Mucosa of descending colon (tissue), 3 donors: Measurements from ENCODE around the gene SIGLEC9. TPM values are rescaled to one million over a fixed set of nuclear protein-coding genes. Genes with fewer than 3 reads are reported as not detected.

Source experiments
- ATAC-seq: fragments of 200-7000 bp; cut with Tn5 transposase; one replicate; pipeline ENCODE4 v1.9.1; 2020; ENCODE audit warnings: mild to moderate bottlenecking, moderate library complexity
- DNase-seq, 3 donors: peaks; one replicate each; pipeline ENCODE4 v3.0.0-alpha.2; 2020
- H3K36me3 ChIP-seq: fragments of 200-600 bp; one replicate; pipeline ENCODE4 v1.8.0; 2021; ENCODE audit warnings: low read depth, mild to moderate bottlenecking
- H3K4me1 ChIP-seq: fragments of 200-600 bp; one replicate; pipeline ENCODE4 v1.8.0; 2021; ENCODE audit warnings: low read depth, mild to moderate bottlenecking
- H3K4me3 ChIP-seq: fragments of 200-600 bp; one replicate; pipeline ENCODE4 v1.8.0; 2021; ENCODE audit warnings: mild to moderate bottlenecking
- H3K9me3 ChIP-seq: fragments of 200-600 bp; one replicate; pipeline ENCODE4 v1.8.0; 2021; ENCODE audit warnings: mild to moderate bottlenecking
- intact Hi-C, 2 donors: fragments of 100-400 bp; cut with DNase I in 1 of 2; cut with micrococcal nuclease in 1 of 2; formaldehyde crosslinking; loops; one replicate each; pipeline versions ENCODE4 v1.11.0 to v1.11.1; 2022; cut with DNase I, micrococcal nuclease
- total RNA-seq, 3 donors: library from RNA; stranded (reverse); fragmentation: NEBNext Ultra II Directional in 2 of 3; extraction: Animal tissue kit (Norgen Biotek cat#: 25700) in 2 of 3; gene quantifications; one replicate each; pipeline versions ENCODE4 v1.2.1 to v1.2.4, GENCODE V29; 2021 to 2023
- TF ChIP-seq, protein P1 (sequence below): fragments of 200-600 bp; IDR thresholded peaks from one replicate; pipeline ENCODE4 v1.8.0; 2022; ENCODE audit warnings: antibody characterized with exemption, mild to moderate bottlenecking
- donor health status: DM: no; HTN: no; CAD: no; lungs with moderate emphysema.
- donor health status: DM: no; HTN: no; CAD: no.
- donor health status: DM: no; HTN: yes; CAD: no.

Gene SIGLEC9
- total RNA-seq, 3 donors from 2014 or later, result 1.4 to 3.8 (median 3.2) TPM

DNA sequence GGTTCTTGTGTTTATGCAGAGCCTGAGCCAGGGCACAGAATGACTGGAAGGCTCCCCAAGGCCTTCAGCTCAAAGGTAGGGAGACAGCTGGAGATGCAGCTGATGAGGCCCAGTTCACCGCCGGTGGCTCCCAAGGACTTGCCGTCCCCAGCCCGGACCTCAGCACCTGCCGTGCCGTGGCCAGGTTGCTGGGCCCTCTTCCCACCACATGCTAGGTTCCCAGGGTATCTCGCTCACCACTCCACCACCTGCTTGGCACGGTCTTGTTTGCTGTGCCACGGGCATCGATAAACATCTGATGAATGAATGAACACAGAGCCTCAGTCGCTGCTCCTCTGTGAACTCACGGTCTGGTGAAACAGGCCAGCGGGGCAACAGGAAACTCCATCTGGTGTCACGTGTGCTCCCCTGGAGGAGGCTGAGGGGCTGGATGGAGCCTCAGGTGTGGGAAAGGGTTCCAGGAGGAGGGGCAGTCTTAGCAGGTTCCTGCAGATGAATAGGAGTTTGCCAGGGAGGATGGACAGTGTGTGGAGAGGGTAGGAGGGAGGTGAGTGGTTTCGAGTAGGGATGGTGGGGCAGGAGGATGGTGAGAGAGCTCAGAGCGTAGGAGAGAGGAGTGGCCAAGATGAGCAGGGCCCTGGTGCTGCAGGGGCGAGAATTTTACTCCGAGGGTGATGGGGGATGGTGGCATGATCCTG, 38.4 kb upstream of the SIGLEC9 start:
- Histone ChIP-seq H3K4me3 (no peak overlapping the region), H3K9me3 (no peaks in the 10 kb centered on the region), H3K36me3 (no peaks in the 10 kb centered on the region), H3K4me1 (no peaks in the 10 kb centered on the region)
- DNase-seq, result no peak
- TF ChIP-seq, protein P1, sequence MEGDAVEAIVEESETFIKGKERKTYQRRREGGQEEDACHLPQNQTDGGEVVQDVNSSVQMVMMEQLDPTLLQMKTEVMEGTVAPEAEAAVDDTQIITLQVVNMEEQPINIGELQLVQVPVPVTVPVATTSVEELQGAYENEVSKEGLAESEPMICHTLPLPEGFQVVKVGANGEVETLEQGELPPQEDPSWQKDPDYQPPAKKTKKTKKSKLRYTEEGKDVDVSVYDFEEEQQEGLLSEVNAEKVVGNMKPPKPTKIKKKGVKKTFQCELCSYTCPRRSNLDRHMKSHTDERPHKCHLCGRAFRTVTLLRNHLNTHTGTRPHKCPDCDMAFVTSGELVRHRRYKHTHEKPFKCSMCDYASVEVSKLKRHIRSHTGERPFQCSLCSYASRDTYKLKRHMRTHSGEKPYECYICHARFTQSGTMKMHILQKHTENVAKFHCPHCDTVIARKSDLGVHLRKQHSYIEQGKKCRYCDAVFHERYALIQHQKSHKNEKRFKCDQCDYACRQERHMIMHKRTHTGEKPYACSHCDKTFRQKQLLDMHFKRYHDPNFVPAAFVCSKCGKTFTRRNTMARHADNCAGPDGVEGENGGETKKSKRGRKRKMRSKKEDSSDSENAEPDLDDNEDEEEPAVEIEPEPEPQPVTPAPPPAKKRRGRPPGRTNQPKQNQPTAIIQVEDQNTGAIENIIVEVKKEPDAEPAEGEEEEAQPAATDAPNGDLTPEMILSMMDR, result no peak
- intact Hi-C loops, result no loop called here
- ATAC-seq, result no peak

- Histone ChIP-seq H3K9me3 (no peaks in the 10 kb centered on the region), H3K4me3 (no peak overlapping the region), H3K36me3 (no peaks in the 10 kb centered on the region), H3K4me1 (peaks cover 2% of the 10 kb centered on the region)
- intact Hi-C loops, result no loop called here
- DNase-seq, result no peak
- TF ChIP-seq, protein P1, result no peak
- no peak for ATAC-seq
These were observed 34.9 kb upstream of the SIGLEC9 start for GRCh38 chr19:51089786-51090185.

DNA sequence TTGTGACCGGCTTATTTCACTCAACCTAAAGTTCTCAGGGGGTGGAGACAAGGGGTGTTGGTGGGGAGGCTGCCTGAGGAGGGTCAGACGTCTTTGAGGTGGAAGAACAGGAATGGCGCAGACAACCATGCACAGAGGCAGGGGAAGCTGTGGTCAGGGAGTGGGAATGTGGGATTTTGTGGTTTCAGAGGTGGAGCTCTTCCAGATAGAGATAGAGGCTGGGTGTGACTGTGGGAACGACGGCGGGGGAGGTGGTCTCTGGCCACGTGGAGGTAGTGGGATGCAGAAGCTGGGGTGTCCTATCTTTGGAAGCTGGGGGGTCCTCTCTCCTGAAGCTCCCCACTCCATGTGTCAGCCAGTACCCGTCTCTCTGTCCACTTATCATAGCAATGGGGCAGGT, 34.2 kb upstream of the SIGLEC9 start:
- TF ChIP-seq, protein P1, result no peak
- no peak for ATAC-seq
- no peaks in the 10 kb centered on the region for H3K36me3 ChIP-seq
- no peak overlapping the region for H3K4me3 ChIP-seq
- intact Hi-C loops, result no loop called here
- no peak for DNase-seq
- peaks cover 2% of the 10 kb centered on the region for H3K4me1 ChIP-seq
- no peaks in the 10 kb centered on the region for H3K9me3 ChIP-seq

GRCh38 chr19:51091126-51091525, 33.6 kb upstream of the SIGLEC9 start:
- Histone ChIP-seq H3K9me3 (no peaks in the 10 kb centered on the region), H3K4me1 (peaks cover 2% of the 10 kb centered on the region), H3K36me3 (no peaks in the 10 kb centered on the region), H3K4me3 (no peak overlapping the region)
- intact Hi-C loops, result no loop called here
- TF ChIP-seq, protein P1, result no peak
- no peak for ATAC-seq
- no peak for DNase-seq

GRCh38 chr19:51091895-51092873, 32.5 kb upstream of the SIGLEC9 start:
- no peak for DNase-seq
- peaks cover 2% of the 10 kb centered on the region for H3K4me1 ChIP-seq
- no peak overlapping the region for H3K4me3 ChIP-seq
- no peaks in the 10 kb centered on the region for H3K9me3 ChIP-seq
- TF ChIP-seq, protein P1, result no peak
- H3K36me3 ChIP-seq, result no peaks in the 10 kb centered on the region
- intact Hi-C loops, result no loop called here
- ATAC-seq, result peak; percentile 31
